Iris pigment epithelial cell (primary cell): Measurements from ENCODE around the gene CCNL2.
A peak's percentile ranks its signal among the peaks of the same experiment; 100 is the strongest.
"Not testable (repeated sequence)": the region's sequence is repeated elsewhere in the genome, so short reads cannot be mapped to it uniquely, and the experiment has no call there.

Experiments
- DNase-seq: peaks from one replicate; pipeline ENCODE4 v3.0.0-alpha.2; 2011; ENCODE audit warnings: low read depth

CCNL2 gene

GRCh38 chr1:1419813-1420653 lies 20.9 kb upstream of the CCNL2 start:
- peak; percentile 33 for DNase-seq

- DNase-seq = no peak
Observed at GRCh38 chr1:1419363-1419812, 20.3 kb upstream of the CCNL2 start.

GRCh38 chr1:1418464-1419362 lies 19.6 kb upstream of the CCNL2 start:
- no peak for DNase-seq

- not testable (repeated sequence) for DNase-seq
Observed at GRCh38 chr1:1417825-1418463, 18.8 kb upstream of the CCNL2 start.

- DNase-seq = not testable (repeated sequence)
Observed at GRCh38 chr1:1417396-1417795, 18.3 kb upstream of the CCNL2 start.

- DNase-seq = no peak
Observed at GRCh38 chr1:1415751-1416150, 16.6 kb upstream of the CCNL2 start.

- DNase-seq = not testable (repeated sequence)
Observed at GRCh38 chr1:1412311-1412902, 13.3 kb upstream of the CCNL2 start.

- DNase-seq = no peak
Observed at GRCh38 chr1:1411626-1412025, 12.5 kb upstream of the CCNL2 start.

- DNase-seq = not testable (repeated sequence)
Observed at GRCh38 chr1:1410238-1410637, 11.1 kb upstream of the CCNL2 start.

- peak; percentile 74 for DNase-seq
Observed at GRCh38 chr1:1407636-1408318, 8.6 kb upstream of the CCNL2 start.

GRCh38 chr1:1406821-1407635 lies 7.9 kb upstream of the CCNL2 start, which contains the start of gene MRPL20:
Gene MRPL20, minus strand, starts transcription at chr1:1407293. Its CDS starts 76 bp downstream, at chr1:1407217.
- peak; percentile 93 for DNase-seq

GRCh38 chr1:1406101-1406820 lies 7.1 kb upstream of the CCNL2 start:
- no peak for DNase-seq

- DNase-seq = no peak
Observed at GRCh38 chr1:1403653-1404052, 4.5 kb upstream of the CCNL2 start.

GRCh38 chr1:1402901-1403392 lies 3.8 kb upstream of the CCNL2 start:
- DNase-seq = not testable (repeated sequence)

- DNase-seq = peak; percentile 78
Observed at GRCh38 chr1:1402072-1402900, 3.2 kb upstream of the CCNL2 start.

GRCh38 chr1:1401457-1402010 lies 2.4 kb upstream of the CCNL2 start:
- DNase-seq = no peak

- DNase-seq = no peak
Observed at GRCh38 chr1:1400576-1401456, 1.7 kb upstream of the CCNL2 start.
